GM18511 (cell line): ENCODE data around the gene PADI1.

Experiments
- ATAC-seq: cut with Tn5 transposase; IDR thresholded peaks from one replicate; pipeline ENCODE4 v1.9.1; 2021; ENCODE audit warnings: mild to moderate bottlenecking, moderate library complexity; ENCODE audit not compliant: unreplicated experiment

Gene PADI1

GRCh38 chr1:17196496-17197185, 8.3 kb upstream of the PADI1 start:
- no peak for ATAC-seq

- no peak for ATAC-seq
These were observed 7.2 kb upstream of the PADI1 start for GRCh38 chr1:17197696-17198095.

GRCh38 chr1:17198476-17199258, 6.3 kb upstream of the PADI1 start:
- no peak for ATAC-seq

GRCh38 chr1:17199267-17200044, 5.5 kb upstream of the PADI1 start:
- ATAC-seq, result no peak

- no peak for ATAC-seq
These were observed 4.7 kb upstream of the PADI1 start for GRCh38 chr1:17200246-17200645.

- ATAC-seq, result no peak
These were observed 4.2 kb upstream of the PADI1 start for GRCh38 chr1:17200756-17201155.

GRCh38 chr1:17201201-17202021, 3.5 kb upstream of the PADI1 start:
- ATAC-seq, result no peak

GRCh38 chr1:17205652-17206051, 724 bp downstream of the PADI1 start:
- ATAC-seq, result no peak

- ATAC-seq, result no peak
These were observed 1.3 kb downstream of the PADI1 start for GRCh38 chr1:17206196-17206595.

GRCh38 chr1:17207046-17207445, 2.1 kb downstream of the PADI1 start:
- peak; percentile 82 for ATAC-seq

GRCh38 chr1:17207540-17207939, 2.6 kb downstream of the PADI1 start:
- peak; percentile 10 for ATAC-seq

- ATAC-seq, result peak; percentile 62
These were observed 3.1 kb downstream of the PADI1 start for GRCh38 chr1:17207966-17208418.

- ATAC-seq, result no peak
These were observed 3.6 kb downstream of the PADI1 start for GRCh38 chr1:17208546-17208945.

- ATAC-seq, result no peak
These were observed 4.5 kb downstream of the PADI1 start for GRCh38 chr1:17209430-17209829.

GRCh38 chr1:17210176-17210575, 5.2 kb downstream of the PADI1 start:
- ATAC-seq, result no peak

GRCh38 chr1:17211377-17211776, 6.4 kb downstream of the PADI1 start:
- ATAC-seq, result no peak

GRCh38 chr1:17212009-17212408, 7.1 kb downstream of the PADI1 start:
- ATAC-seq, result no peak

- ATAC-seq, result no peak
These were observed 7.7 kb downstream of the PADI1 start for GRCh38 chr1:17212487-17213121.

- ATAC-seq, result no peak
These were observed 8.3 kb downstream of the PADI1 start for GRCh38 chr1:17213148-17213781.

- no peak for ATAC-seq
These were observed 8.8 kb downstream of the PADI1 start for GRCh38 chr1:17213782-17214148.
